Measurements from ENCODE around the gene MICAL2.

The MICAL2 gene

DNA sequence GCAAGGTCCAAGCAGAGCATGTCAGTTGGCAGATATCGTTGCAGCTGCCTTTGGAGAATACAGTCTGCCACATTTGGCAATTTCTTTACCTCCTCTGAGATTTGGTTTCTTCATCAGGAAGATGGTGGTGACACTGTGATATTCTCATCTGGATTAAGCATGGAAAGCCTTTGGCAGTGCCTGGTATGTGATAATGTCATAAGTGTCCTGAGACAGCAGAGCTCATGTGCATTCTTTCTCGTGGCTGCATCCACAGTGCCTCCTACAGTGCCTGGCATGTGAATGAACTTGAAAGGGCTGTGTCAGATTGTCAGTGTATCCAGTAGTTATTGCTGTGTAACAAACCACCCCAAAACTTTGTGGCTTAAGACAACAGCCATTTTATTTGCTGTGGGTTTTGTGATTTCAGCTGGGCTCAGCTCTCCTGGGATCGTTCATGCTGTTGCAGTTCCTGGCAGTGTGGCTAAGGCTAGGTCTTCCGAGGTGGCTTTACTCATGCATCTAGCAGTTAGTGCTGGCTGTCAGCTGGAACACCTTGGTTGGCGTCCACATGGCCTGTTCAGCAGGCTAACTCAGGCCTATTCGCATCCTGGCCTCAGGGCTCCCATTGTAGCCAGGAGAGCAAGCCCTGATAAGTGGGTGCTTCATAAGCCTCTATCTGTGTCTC, 35.7 kb upstream of the MICAL2 start:
- TF ChIP-seq FOXP2 (optimal IDR thresholded peaks at IDR 0.05; ENCODE audit: control extremely low read depth, extremely low read length, insufficient read depth) (no peak), POLR2AphosphoS5 (IDR thresholded peaks at IDR 0.05; ENCODE audit: borderline replicate concordance, low read depth, low read length) (no peak), EZH2 (IDR thresholded peaks at IDR 0.05) (no peak)
- Histone ChIP-seq H3K36me3 (ENCODE audit: insufficient read depth, low read length) (no peaks in the 10 kb centered on the region), H3K9me3 (ENCODE audit: low read depth, low read length) (no peaks in the 10 kb centered on the region), H3K9ac (ENCODE audit: insufficient read length) (no peak overlapping the region), H3K27ac (no peak overlapping the region), H3K4me3 (no peak overlapping the region)
- DNase-seq (ENCODE audit: low read depth, low spot score) = no peak

DNA sequence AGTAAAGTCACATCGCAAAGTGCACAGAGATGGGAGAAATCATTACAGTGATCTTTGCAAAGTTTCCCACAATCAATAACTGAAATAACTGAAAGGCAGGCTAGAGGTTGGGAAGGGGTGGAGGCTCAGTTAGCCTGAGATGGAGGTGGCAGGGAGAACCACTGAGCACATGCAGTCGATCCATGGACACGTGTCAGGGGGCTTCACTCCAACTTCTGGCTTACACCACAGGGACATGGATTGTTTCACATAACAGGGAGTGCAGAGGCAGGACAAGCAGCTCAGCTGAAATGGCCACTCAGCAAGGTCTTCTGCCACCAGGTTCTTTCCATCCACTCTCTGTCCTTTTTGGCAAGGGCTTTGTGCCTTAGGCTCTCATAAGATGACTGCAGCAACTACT, 35.1 kb upstream of the MICAL2 start:
- no peaks in the 10 kb centered on the region for H3K9me3 ChIP-seq (ENCODE audit: low read depth, low read length)
- no peak overlapping the region for H3K9ac ChIP-seq (ENCODE audit: insufficient read length)
- H3K4me3 ChIP-seq = no peak overlapping the region
- no peak for DNase-seq (ENCODE audit: low read depth, low spot score)
- TF ChIP-seq FOXP2 (optimal IDR thresholded peaks at IDR 0.05; ENCODE audit: control extremely low read depth, extremely low read length, insufficient read depth) = no peak
- TF ChIP-seq POLR2AphosphoS5 (IDR thresholded peaks at IDR 0.05; ENCODE audit: borderline replicate concordance, low read depth, low read length) = no peak
- no peak overlapping the region for H3K27ac ChIP-seq
- H3K36me3 ChIP-seq (ENCODE audit: insufficient read depth, low read length) = no peaks in the 10 kb centered on the region

DNA sequence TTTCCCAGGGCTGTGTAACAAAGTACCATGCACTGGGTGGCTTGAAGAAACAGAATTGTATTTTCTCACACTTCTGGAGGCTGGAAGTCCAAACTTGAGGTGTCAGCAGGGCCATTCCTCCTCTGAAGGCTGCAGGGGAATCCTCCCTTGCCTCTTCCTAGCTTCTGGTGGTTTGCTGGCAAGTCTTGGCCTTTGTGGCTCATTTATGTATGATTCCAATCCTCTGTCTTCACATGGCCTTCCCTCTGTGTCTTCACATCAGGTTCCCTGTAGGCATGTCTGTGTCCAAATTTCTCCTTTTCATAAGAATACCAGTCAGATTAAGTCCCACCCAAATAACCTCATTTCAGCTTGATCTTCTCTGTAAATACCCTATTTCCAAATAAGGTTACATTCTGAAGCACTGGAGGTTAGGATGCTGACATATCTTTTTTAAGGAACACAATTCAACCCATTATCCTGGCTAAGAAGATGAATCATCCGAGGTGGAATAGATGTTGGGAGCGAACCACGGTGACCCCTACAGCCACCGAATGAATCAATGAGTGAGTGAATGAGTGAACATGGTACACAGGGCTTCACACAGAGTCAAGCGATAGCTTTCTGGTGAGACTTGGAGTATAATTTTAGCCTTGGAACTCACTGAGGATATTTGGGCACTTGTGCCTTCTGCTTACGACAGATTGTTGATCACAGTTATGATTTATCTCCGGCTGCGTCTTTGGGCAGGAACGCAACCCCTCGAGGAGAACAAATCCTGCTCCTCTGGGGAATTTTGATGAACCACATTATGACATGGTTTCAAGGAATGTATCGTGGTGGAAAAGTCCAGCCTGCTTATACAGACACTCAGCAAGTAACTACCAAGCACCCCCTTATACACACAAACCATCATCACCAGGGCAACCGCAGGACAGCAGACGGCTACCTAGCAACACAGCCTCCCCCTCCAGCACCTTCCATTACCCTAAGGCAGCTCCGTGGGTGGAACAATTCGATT, 34.3 kb upstream of the MICAL2 start:
- Histone ChIP-seq H3K4me3 (no peak overlapping the region), H3K9ac (ENCODE audit: insufficient read length) (no peak overlapping the region), H3K36me3 (ENCODE audit: insufficient read depth, low read length) (no peaks in the 10 kb centered on the region), H3K9me3 (ENCODE audit: low read depth, low read length) (no peaks in the 10 kb centered on the region), H3K27ac (no peak overlapping the region)
- DNase-seq (ENCODE audit: low read depth, low spot score) = no peak
- TF ChIP-seq EZH2 (IDR thresholded peaks at IDR 0.05) (no peak), FOXP2 (optimal IDR thresholded peaks at IDR 0.05; ENCODE audit: control extremely low read depth, extremely low read length, insufficient read depth) (no peak), POLR2AphosphoS5 (IDR thresholded peaks at IDR 0.05; ENCODE audit: borderline replicate concordance, low read depth, low read length) (no peak)

DNA sequence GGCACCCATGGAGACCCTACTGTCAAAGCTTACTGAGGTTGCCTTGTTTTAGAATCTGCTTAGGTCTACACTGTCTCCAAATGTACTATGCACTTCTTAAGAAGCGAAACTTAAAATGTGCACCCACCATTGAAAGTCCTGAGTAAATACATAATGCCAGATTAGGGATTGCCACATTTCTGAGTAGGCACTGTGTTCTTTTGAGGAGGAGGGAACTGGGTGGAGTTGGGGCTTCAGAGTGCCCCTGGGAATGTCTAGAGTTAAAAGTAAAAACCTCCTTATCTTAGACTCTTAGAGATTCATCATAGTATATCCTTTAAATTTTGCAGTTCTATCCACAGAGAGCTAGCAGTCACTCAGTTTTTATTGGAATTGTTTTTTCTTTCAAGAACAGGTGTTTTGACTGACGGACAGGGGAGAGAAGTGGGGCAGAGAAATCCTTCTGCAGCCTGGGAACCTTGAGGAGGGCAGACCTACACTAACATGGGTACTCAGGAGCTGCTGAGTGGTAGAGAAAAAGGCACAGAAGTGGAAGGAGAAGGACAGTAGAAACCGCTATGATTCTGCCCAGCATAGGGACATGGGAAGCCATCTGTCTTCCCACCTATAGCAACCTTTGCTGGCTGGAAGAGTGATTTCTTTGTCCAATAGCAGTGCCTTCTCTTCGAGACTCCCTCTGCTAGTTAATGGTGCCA, 33.4 kb upstream of the MICAL2 start:
- no peak overlapping the region for H3K9ac ChIP-seq (ENCODE audit: insufficient read length)
- no peak for DNase-seq (ENCODE audit: low read depth, low spot score)
- no peaks in the 10 kb centered on the region for H3K9me3 ChIP-seq (ENCODE audit: low read depth, low read length)
- H3K36me3 ChIP-seq (ENCODE audit: insufficient read depth, low read length) = no peaks in the 10 kb centered on the region
- no peak overlapping the region for H3K27ac ChIP-seq
- H3K4me3 ChIP-seq = no peak overlapping the region
- TF ChIP-seq FOXP2 (optimal IDR thresholded peaks at IDR 0.05; ENCODE audit: control extremely low read depth, extremely low read length, insufficient read depth) = no peak
- TF ChIP-seq POLR2AphosphoS5 (IDR thresholded peaks at IDR 0.05; ENCODE audit: borderline replicate concordance, low read depth, low read length) = no peak
- TF ChIP-seq EZH2 (IDR thresholded peaks at IDR 0.05) = no peak

DNA sequence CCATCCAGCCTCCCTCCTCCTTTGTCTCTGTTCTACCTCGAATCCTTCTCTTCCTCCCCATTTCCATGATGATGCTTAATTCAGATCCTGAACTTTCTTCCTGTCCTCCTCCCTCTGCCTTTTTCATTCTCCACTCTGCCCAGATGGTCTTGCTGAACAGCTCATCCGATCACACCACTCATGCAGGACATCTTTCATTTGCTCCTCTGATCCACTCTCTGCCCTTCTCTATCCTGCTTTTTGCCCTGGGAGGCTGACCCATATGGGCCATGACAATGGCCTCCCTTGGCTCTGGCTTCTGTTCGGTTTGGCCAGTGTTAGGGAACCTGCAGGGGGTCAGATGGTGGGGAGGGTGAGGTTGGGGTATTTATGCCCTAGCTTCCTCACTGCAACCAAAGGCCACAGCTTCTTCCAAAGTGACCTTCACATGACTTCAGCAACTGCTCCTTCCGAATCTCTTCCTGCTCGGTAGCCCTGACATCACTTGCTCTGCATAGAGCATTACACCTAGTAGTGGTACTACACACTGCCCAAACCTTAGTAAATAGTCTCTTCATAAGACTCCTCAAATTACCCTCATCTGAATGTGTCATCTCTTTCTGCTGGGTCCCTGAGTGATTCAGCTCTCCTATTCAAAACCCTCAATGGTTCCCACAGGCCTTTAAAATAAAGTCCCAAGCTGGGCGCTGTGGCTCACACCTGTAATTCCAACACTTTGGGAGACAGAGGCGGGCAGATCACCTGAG, 32.7 kb upstream of the MICAL2 start:
- Histone ChIP-seq H3K4me3 (no peak overlapping the region), H3K36me3 (ENCODE audit: insufficient read depth, low read length) (no peaks in the 10 kb centered on the region), H3K27ac (no peak overlapping the region), H3K9ac (ENCODE audit: insufficient read length) (no peak overlapping the region), H3K9me3 (ENCODE audit: low read depth, low read length) (no peaks in the 10 kb centered on the region)
- no peak for DNase-seq (ENCODE audit: low read depth, low spot score)
- no peak for TF ChIP-seq EZH2 (IDR thresholded peaks at IDR 0.05)
- no peak for TF ChIP-seq POLR2AphosphoS5 (IDR thresholded peaks at IDR 0.05; ENCODE audit: borderline replicate concordance, low read depth, low read length)

DNA sequence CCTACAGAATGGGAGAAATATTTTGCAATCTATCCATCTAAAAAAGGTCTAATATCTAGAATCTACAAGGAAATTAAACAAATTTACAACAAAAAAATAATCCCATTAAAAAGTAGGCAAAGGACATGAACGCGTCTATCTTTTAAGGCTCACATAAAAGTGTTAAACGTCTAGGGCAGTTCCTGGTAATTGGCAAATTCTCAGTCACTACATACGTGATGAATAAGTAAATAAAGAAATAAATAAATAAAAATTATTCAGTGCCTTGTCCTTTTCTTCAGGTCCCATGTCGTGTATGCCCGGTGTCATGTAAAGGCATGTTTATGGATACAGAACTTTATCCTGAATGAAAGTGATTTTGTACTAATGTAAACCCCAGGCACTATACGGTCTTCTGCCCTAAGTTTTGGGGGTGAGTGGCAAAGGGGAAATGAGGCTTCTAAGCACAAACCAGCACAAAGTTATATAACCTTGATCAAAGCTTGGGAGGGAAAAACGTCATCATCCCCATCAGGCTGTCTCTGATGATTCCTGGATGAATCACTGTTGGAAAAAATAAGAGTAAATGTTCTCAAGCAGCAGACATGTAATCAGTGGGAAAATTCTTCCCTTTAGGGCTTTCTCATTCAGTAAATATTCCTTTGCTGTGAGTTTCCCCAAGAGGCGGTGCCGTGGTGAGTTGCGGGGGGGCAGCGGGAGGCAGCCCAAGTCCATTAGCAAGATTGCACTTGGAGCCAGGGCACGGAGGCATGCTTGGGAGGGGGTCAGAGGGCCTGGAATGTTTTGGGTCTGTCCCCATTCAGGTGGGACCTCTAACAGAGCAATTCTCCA, 30.4 kb upstream of the MICAL2 start:
- TF ChIP-seq FOXP2 (optimal IDR thresholded peaks at IDR 0.05; ENCODE audit: control extremely low read depth, extremely low read length, insufficient read depth) (no peak), POLR2AphosphoS5 (IDR thresholded peaks at IDR 0.05; ENCODE audit: borderline replicate concordance, low read depth, low read length) (no peak)
- no peaks in the 10 kb centered on the region for H3K9me3 ChIP-seq (ENCODE audit: low read depth, low read length)
- DNase-seq (ENCODE audit: low read depth, low spot score) = no peak
- H3K9ac ChIP-seq (ENCODE audit: insufficient read length) = no peak overlapping the region
- H3K4me3 ChIP-seq = no peak overlapping the region
- no peak overlapping the region for H3K27ac ChIP-seq
- H3K36me3 ChIP-seq (ENCODE audit: insufficient read depth, low read length) = no peaks in the 10 kb centered on the region

DNA sequence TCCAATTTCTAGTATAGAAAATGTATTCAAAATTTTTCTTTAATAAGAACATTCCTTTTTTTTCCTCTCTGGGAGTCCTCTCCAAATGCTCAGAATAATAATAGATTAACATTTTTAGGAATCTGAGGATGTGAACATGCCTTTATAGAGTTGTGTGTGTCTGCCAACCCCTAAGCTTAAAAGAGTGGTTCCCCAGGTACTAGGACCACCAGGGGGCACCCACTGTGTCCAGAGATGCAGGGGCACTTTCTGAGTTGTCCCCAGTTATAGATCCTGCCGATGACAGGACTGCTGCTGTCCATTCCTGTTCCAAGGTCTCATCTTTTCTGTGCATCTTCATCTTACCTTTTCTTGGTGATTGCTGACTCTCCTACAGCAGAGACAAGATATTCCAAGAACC, 27.0 kb upstream of the MICAL2 start:
- H3K9me3 ChIP-seq (ENCODE audit: low read depth, low read length) = no peaks in the 10 kb centered on the region
- H3K27ac ChIP-seq = no peak overlapping the region
- no peaks in the 10 kb centered on the region for H3K36me3 ChIP-seq (ENCODE audit: insufficient read depth, low read length)
- DNase-seq (ENCODE audit: low read depth, low spot score) = no peak
- H3K4me3 ChIP-seq = no peak overlapping the region
- no peak overlapping the region for H3K9ac ChIP-seq (ENCODE audit: insufficient read length)
- TF ChIP-seq POLR2AphosphoS5 (IDR thresholded peaks at IDR 0.05; ENCODE audit: borderline replicate concordance, low read depth, low read length) = no peak
